Measurements from ENCODE around the gene CAP1. TPM values are rescaled to one million over a fixed set of nuclear protein-coding genes. Genes with fewer than 3 reads are reported as not detected.

CAP1 gene
- total and polyA plus RNA-seq, 9 of the 15 experiments (the other 6 are each of a cell fraction or from before 2014, with no cell fraction given), result 230 to 658 (median 281) TPM

- TF ChIP-seq ZNF318 (IDR thresholded peaks at IDR 0.05; ENCODE audit: borderline replicate concordance in 1 of 2, low read depth in 1 of 2), result no peak
- no peak for TF ChIP-seq ATF3 (IDR thresholded peaks at IDR 0.05)
- TF ChIP-seq ATF3 (CRISPR knock-in tag; conservative IDR thresholded peaks at IDR 0.05), result no peak
- no peak for TF ChIP-seq TCF7 (IDR thresholded peaks at IDR 0.05; ENCODE audit: borderline replicate concordance)
- TF ChIP-seq SETDB1 (IDR thresholded peaks at IDR 0.05; ENCODE audit: low read length), result no peak
- no peak for TF ChIP-seq ILK (tag; IDR thresholded peaks at IDR 0.05; ENCODE audit: borderline replicate concordance, low read depth)
- no peak for TF ChIP-seq GTF2B (IDR thresholded peaks at IDR 0.05; ENCODE audit: extremely low read depth, insufficient read length)
- no peak for TF ChIP-seq MEF2D (tag; conservative IDR thresholded peaks at IDR 0.05; ENCODE audit: low read depth)
- no peak for TF ChIP-seq SNIP1 (IDR thresholded peaks at IDR 0.05; ENCODE audit: low read depth)
- TF ChIP-seq MIER1 (IDR thresholded peaks at IDR 0.05; ENCODE audit: low read depth), result no peak
- TF ChIP-seq ARHGAP35 (IDR thresholded peaks at IDR 0.05; ENCODE audit: partially characterized antibody), result no peak
- no peak for TF ChIP-seq BCOR (IDR thresholded peaks at IDR 0.05)
Observed at GRCh38 chr1:40105028-40105427, 64.5 kb downstream of the CAP1 start (continued).
